ENCODE measurements around the gene ENAH. TPM values are rescaled to one million over a fixed set of nuclear protein-coding genes. Genes with fewer than 3 reads are reported as not detected.

The ENAH gene
- total and polyA plus RNA-seq, 2 experiments from 2014 or later, result 109 to 184 TPM

DNA sequence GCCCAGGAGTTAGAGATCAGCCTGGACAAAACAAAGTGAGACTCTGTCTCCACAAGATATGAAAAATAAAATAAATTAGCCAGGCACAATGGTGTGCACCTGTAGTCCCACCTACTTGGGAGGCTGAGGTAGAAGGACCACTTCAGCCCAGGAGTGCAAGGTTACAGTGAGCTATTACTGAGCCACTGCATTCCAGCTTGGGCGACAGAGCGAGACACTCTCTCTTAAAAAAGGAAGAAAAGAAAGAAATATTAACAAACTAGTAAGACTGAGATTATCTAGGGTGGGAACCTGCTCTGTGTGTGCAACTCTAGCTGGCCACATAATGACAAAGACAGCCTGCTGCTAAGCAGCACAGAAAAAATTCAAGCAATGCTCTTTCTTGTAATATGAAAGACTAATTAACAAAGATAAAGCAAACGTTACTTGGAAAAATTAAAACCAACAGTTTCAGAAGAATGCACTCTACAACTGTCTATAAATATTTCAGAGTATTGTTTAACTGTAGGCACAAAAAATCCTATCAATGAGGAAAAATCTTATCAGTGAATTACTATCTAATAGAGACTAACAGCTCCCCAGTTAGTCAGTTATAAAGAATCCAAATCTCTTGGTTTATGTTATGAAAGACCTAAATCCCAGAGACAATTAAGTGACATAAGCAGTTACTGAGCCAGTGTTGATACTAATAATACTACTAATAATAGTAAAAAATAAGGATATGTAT lies 74.5 kb downstream of the ENAH start (continued):
- TF ChIP-seq, protein P1, sequence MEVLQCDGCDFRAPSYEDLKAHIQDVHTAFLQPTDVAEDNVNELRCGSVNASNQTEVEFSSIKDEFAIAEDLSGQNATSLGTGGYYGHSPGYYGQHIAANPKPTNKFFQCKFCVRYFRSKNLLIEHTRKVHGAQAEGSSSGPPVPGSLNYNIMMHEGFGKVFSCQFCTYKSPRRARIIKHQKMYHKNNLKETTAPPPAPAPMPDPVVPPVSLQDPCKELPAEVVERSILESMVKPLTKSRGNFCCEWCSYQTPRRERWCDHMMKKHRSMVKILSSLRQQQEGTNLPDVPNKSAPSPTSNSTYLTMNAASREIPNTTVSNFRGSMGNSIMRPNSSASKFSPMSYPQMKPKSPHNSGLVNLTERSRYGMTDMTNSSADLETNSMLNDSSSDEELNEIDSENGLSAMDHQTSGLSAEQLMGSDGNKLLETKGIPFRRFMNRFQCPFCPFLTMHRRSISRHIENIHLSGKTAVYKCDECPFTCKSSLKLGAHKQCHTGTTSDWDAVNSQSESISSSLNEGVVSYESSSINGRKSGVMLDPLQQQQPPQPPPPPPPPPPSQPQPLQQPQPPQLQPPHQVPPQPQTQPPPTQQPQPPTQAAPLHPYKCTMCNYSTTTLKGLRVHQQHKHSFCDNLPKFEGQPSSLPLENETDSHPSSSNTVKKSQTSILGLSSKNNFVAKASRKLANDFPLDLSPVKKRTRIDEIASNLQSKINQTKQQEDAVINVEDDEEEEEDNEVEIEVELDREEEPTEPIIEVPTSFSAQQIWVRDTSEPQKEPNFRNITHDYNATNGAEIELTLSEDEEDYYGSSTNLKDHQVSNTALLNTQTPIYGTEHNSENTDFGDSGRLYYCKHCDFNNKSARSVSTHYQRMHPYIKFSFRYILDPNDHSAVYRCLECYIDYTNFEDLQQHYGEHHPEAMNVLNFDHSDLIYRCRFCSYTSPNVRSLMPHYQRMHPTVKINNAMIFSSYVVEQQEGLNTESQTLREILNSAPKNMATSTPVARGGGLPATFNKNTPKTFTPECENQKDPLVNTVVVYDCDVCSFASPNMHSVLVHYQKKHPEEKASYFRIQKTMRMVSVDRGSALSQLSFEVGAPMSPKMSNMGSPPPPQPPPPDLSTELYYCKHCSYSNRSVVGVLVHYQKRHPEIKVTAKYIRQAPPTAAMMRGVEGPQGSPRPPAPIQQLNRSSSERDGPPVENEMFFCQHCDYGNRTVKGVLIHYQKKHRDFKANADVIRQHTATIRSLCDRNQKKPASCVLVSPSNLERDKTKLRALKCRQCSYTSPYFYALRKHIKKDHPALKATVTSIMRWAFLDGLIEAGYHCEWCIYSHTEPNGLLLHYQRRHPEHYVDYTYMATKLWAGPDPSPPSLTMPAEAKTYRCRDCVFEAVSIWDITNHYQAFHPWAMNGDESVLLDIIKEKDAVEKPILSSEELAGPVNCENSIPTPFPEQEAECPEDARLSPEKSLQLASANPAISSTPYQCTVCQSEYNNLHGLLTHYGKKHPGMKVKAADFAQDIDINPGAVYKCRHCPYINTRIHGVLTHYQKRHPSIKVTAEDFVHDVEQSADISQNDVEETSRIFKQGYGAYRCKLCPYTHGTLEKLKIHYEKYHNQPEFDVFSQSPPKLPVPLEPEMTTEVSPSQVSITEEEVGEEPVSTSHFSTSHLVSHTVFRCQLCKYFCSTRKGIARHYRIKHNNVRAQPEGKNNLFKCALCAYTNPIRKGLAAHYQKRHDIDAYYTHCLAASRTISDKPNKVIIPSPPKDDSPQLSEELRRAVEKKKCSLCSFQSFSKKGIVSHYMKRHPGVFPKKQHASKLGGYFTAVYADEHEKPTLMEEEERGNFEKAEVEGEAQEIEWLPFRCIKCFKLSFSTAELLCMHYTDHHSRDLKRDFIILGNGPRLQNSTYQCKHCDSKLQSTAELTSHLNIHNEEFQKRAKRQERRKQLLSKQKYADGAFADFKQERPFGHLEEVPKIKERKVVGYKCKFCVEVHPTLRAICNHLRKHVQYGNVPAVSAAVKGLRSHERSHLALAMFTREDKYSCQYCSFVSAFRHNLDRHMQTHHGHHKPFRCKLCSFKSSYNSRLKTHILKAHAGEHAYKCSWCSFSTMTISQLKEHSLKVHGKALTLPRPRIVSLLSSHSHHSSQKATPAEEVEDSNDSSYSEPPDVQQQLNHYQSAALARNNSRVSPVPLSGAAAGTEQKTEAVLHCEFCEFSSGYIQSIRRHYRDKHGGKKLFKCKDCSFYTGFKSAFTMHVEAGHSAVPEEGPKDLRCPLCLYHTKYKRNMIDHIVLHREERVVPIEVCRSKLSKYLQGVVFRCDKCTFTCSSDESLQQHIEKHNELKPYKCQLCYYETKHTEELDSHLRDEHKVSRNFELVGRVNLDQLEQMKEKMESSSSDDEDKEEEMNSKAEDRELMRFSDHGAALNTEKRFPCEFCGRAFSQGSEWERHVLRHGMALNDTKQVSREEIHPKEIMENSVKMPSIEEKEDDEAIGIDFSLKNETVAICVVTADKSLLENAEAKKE (CRISPR knock-in tag; IDR thresholded peaks at IDR 0.05), result no peak
- TF ChIP-seq POLR2AphosphoS5 (IDR thresholded peaks at IDR 0.05; ENCODE audit: low read depth) (no peak), EZH2 (IDR thresholded peaks at IDR 0.05; ENCODE audit: low read depth, unreplicated experiment) (no peak), STAT1 (IDR thresholded peaks at IDR 0.05; ENCODE audit: unreplicated experiment) (no peak)
- TF ChIP-seq, protein P2, sequence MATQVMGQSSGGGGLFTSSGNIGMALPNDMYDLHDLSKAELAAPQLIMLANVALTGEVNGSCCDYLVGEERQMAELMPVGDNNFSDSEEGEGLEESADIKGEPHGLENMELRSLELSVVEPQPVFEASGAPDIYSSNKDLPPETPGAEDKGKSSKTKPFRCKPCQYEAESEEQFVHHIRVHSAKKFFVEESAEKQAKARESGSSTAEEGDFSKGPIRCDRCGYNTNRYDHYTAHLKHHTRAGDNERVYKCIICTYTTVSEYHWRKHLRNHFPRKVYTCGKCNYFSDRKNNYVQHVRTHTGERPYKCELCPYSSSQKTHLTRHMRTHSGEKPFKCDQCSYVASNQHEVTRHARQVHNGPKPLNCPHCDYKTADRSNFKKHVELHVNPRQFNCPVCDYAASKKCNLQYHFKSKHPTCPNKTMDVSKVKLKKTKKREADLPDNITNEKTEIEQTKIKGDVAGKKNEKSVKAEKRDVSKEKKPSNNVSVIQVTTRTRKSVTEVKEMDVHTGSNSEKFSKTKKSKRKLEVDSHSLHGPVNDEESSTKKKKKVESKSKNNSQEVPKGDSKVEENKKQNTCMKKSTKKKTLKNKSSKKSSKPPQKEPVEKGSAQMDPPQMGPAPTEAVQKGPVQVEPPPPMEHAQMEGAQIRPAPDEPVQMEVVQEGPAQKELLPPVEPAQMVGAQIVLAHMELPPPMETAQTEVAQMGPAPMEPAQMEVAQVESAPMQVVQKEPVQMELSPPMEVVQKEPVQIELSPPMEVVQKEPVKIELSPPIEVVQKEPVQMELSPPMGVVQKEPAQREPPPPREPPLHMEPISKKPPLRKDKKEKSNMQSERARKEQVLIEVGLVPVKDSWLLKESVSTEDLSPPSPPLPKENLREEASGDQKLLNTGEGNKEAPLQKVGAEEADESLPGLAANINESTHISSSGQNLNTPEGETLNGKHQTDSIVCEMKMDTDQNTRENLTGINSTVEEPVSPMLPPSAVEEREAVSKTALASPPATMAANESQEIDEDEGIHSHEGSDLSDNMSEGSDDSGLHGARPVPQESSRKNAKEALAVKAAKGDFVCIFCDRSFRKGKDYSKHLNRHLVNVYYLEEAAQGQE (IDR thresholded peaks at IDR 0.05; ENCODE audit: unreplicated experiment), result no peak
